H4 (cell line): ENCODE data around the gene ZG16. TPM values are rescaled to one million over a fixed set of nuclear protein-coding genes. Genes with fewer than 3 reads are reported as not detected.
A peak's percentile ranks its signal among the peaks of the same experiment; 100 is the strongest.

Source experiments
- DNase-seq: peaks from one replicate; pipeline ENCODE4 v3.0.0-alpha.2; 2015; ENCODE audit warnings: low spot score
- total RNA-seq: library from RNA; depleted of rRNA; stranded (reverse); fragments of >200 nt; shearing (Covaris generic); gene quantifications from 2 replicates; pipeline ENCODE4 v1.2.3, GENCODE V29; 2014

Gene ZG16
- total RNA-seq, 1 experiment from 2014 or later, result not detected

DNA sequence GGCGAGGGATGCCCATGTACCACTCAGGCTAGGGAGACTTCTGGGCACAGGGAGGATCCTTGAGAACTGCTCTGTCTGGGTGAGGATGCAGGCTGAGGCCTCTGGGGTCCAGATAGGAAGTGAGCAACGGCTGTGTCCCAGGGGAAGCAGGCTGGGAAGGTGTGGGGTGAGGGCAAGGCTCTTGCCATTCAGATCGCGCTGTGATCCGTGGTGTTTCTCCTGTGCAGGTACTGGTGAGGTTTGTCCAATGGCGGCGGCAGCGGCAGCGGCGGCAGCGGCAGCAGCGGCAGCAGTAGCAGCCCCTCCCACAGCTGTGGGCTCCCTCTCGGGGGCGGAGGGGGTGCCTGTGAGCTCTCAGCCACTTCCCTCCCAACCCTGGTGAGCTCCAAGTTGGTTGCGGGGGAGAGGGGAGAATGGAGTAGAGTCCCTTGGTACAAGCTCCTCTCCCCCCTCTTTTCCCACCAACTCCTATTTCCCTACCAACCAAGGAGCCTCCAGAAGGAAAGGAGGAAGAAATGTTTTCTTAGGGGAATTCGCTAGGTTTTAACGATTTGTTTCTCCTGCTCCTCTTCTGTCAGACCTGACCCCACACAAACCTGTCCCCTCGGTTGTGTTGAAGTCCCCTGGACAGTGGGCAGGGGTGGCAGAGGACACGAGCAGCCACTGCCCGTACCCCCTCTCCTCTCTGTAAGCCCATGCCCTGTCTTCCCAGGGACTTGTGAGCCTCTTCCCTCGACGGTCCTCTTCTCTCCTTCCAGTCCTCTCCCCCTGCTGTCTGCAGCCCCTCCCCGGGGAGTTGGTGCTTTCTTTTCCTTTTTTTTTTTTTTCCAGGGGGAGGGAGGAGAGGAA lies 32.0 kb downstream of the ZG16 start:
- DNase-seq, result no peak

- DNase-seq, result no peak
Measured at GRCh38 chr16:29810699-29811169, 32.7 kb downstream of the ZG16 start.

DNA sequence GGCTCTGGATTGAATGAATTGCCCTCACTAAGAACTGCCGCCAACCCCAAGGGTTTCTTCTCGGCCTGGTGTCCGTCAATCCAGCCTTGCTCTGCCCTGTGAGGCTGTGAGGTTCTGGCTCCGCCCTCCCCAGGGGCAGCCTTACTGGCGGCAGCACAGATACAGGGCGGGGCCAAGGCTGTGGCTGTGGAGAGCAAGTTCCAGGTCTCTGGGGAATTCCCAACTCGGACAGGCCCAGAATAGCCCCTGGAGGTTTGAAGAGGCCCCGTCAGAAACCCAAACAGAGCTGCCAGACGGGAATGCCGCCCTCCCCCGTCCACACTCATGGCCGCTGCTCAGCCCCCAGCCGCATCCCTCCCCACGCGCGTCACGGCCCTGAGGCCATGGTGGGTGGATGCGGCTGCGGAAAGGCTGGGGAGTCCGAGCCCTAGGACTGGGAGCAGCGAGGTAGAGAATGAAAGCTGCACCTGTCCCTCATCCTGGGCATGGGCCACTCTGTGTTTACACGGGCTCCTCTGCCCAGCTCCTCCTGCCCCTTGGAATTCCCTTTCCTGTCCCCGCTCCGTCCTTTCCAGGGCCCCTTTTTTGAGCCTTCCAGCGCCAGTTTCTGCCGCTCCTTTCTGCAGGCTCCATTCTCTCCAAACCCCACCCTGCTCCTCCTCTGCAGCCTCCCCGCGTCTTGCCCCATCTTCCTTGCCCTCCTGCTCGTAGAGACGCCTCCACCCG lies 33.3 kb downstream of the ZG16 start:
- DNase-seq, result peak; percentile 98

- DNase-seq, result peak; percentile 39
Measured at GRCh38 chr16:29811896-29812665, 34.0 kb downstream of the ZG16 start, which contains the start of gene PRRT2. PRRT2 (plus strand) TSS chr16:29812193; CDS start chr16:29813055, 862 bp downstream.

GRCh38 chr16:29812754-29813643 lies 34.9 kb downstream of the ZG16 start:
- no peak for DNase-seq

DNA sequence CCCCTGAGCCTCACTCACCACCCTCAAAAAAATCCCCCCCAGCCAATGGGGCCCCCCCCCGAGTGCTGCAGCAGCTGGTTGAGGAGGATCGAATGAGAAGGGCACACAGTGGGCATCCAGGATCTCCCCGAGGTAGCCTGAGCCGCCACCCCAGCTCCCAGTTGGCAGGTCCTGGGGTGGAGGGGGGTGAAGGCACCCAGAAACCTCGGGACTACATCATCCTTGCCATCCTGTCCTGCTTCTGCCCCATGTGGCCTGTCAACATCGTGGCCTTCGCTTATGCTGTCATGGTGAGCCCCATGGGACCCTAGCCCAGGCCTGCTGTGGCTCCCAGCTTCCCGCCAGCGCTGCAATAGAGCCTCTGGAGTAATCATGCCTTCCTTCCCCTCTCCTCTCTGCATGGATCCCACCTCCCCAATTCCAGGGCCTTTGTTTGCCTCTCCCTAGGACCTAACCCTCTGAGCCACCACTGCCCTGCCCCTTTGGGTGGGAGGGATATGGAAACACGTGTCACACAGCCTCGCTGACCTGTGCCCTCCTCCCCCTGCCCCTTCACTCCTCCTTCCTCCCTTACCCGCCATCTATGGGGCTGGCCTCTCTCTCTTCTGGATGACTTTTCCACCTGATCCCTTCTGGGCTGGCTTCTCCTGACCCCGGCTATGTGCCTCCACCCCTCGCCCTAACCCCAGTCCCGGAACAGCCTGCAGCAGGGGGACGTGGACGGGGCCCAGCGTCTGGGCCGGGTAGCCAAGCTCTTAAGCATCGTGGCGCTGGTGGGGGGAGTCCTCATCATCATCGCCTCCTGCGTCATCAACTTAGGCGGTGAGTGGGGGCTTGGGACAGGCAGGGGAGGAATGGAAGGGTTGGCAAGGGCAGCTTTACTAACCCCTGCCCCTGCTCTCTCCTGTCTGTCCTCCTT lies 35.8 kb downstream of the ZG16 start:
- no peak for DNase-seq

- DNase-seq, result no peak
Measured at GRCh38 chr16:29814592-29814991, 36.5 kb downstream of the ZG16 start.

- no peak for DNase-seq
Measured at GRCh38 chr16:29815032-29815721, 37.1 kb downstream of the ZG16 start.

DNA sequence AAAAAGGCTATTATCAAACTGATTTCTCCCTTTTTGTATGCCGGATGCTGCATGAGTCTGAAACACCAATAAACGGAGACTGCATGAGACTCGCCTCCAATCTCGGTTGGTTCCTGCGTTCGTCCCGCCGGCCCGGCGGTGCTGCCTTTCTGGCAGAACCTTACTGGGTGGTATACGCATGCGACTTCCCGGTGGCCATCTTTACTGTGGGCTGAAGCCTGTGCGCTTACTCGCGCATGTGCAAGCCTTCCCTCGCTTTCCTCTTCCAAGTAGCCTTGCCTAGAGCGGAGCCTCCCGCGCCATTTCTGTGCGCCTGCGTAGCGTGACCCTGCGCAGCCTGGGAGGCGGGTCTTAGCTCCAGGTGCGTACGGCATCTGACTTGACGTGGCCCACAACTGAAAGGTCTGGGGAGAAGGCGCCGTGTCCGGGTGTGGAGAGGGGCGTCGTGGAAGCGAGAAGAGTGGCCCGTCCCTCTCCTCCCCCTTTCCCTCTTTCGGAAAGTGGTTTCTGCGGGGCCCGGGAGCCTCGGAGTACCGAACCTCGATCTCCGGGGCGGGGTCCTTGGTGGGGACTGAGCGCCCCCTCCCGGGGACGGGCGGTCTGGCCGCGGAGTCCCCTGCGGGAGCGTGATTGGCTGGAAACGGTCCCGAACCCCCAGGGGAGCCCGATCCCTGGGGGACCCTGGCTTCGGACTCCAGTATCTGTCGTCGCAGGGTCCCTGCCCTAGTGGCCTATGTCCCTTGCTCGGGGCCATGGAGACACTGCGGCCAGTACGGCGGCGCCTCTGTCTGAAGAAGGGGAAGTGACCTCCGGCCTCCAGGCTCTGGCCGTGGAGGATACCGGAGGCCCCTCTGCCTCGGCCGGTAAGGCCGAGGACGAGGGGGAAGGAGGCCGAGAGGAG lies 38.0 kb downstream of the ZG16 start, which contains the start of gene PAGR1:
TSS of gene PAGR1 (plus strand) at position 360 of the 901 bp plus-strand sequence. CDS start at position 734, 374 bp downstream.
- peak; percentile 99 for DNase-seq

- peak; percentile 51 for DNase-seq
Measured at GRCh38 chr16:29816694-29817441, 38.8 kb downstream of the ZG16 start.

GRCh38 chr16:29818082-29818481 lies 40.0 kb downstream of the ZG16 start:
- DNase-seq, result no peak

DNA sequence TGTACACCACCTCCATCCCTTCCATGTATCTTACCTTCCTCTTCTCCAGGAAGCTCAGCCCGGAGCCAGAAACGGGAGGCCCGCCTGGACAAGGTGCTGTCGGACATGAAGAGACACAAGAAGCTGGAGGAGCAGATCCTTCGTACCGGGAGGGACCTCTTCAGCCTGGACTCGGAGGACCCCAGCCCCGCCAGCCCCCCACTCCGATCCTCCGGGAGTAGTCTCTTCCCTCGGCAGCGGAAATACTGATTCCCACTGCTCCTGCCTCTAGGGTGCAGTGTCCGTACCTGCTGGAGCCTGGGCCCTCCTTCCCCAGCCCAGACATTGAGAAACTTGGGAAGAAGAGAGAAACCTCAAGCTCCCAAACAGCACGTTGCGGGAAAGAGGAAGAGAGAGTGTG lies 41.5 kb downstream of the ZG16 start:
- DNase-seq, result no peak

DNA sequence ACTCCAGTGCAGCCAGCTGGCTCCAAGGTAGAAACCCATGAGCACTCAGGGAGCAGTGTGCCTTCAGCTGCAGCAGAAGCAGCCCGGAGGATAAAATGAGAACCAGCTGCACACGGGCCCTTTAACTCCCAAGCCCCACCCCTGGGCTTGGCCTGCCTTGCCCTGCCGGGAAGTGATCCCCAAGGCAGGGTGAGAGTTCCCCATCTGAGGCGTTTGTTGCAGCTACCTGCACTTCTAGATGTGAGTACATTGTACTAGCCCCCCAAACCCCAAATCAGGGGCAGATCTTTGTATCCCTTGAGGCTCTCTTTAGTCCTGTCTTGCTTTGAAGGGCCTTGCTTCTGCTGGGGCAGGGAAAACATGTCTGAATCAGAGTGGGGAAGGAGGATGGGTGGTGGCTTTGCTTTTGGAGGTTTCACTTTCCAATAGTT lies 42.2 kb downstream of the ZG16 start, which contains the start of gene MVP:
TSS of gene MVP (plus strand) at position 192 of the 431 bp plus-strand sequence. CDS start 10,088 bp downstream, outside the sequence.
- DNase-seq, result peak; percentile 48

GRCh38 chr16:29820730-29821642 lies 42.9 kb downstream of the ZG16 start:
- DNase-seq, result peak; percentile 56

- peak; percentile 57 for DNase-seq
Measured at GRCh38 chr16:29821643-29822115, 43.6 kb downstream of the ZG16 start.
